Measurements from ENCODE around the gene NEMF.
A peak's percentile ranks its signal among the peaks of the same experiment; 100 is the strongest.

NEMF gene

DNA sequence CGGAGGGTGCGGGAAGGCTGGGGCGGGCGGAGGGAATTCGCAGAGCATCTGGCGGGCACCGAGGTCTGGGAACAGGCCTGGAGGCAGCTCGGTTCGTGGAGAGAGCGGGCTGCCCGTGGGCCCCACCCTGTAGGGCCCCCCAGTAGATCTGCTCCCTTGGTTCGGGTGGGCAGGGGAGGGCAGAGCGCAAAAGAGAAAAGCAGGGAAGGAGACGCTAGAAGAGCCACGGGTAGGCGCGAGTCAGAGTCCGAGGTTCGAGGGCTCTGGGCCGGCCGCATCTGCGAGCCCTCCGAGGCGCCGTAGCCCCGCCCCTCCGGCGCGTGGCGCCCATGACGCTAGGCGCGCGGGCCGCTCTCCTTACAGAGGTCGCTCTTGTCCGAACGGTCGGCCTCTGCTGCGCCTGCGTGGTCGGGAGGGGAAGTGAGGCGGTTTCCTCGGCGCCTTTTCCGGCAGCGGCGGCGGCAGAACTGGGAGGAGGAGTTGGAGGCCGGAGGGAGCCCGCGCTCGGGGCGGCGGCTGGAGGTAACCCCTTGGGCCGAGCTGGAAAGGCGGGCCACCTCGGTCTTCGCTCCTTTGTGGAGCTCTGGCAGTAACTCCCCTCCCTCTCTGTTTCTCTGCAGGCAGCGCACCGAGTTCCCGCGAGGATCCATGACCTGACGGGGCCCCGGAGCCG lies 40.2 kb upstream of the NEMF start, which contains the start of gene ARF6 (continued):
- TF ChIP-seq, protein P1, sequence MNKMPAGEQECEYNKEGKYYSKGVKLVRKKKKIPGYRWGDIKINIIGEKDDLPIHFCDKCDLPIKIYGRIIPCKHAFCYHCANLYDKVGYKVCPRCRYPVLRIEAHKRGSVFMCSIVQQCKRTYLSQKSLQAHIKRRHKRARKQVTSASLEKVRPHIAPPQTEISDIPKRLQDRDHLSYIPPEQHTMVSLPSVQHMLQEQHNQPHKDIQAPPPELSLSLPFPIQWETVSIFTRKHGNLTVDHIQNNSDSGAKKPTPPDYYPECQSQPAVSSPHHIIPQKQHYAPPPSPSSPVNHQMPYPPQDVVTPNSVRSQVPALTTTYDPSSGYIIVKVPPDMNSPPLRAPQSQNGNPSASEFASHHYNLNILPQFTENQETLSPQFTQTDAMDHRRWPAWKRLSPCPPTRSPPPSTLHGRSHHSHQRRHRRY (tag by site-specific recombination; IDR thresholded peaks at IDR 0.05) = peak; percentile 81; the same call in 1 of the 2 replicates
- TF ChIP-seq, protein P2, sequence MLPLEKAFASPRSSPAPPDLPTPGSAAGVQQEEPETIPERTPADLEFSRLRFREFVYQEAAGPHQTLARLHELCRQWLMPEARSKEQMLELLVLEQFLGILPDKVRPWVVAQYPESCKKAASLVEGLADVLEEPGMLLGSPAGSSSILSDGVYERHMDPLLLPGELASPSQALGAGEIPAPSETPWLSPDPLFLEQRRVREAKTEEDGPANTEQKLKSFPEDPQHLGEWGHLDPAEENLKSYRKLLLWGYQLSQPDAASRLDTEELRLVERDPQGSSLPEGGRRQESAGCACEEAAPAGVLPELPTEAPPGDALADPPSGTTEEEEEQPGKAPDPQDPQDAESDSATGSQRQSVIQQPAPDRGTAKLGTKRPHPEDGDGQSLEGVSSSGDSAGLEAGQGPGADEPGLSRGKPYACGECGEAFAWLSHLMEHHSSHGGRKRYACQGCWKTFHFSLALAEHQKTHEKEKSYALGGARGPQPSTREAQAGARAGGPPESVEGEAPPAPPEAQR (tag by site-specific recombination; IDR thresholded peaks at IDR 0.05) = no peak
- peak; percentile 77; the same call in 1 of the 2 replicates for TF ChIP-seq ZNF501 (tag by site-specific recombination; IDR thresholded peaks at IDR 0.05)
- peak; percentile 87 for TF ChIP-seq ZBTB17 (tag by site-specific recombination; IDR thresholded peaks at IDR 0.05)
- TF ChIP-seq ZNF530 (tag by site-specific recombination; IDR thresholded peaks at IDR 0.05; ENCODE audit: low read depth) = no peak
- TF ChIP-seq SETDB1 (IDR thresholded peaks at IDR 0.05; ENCODE audit: insufficient read length, low read length) = no peak
- TF ChIP-seq ZNF354C (tag by site-specific recombination; IDR thresholded peaks at IDR 0.05; ENCODE audit: borderline replicate concordance, low read depth) = no peak
- no peak for TF ChIP-seq ZNF585B (tag by site-specific recombination; IDR thresholded peaks at IDR 0.05)
- peak; percentile 70 for TF ChIP-seq ZEB2 (tag by site-specific recombination; IDR thresholded peaks at IDR 0.05)
- TF ChIP-seq ZNF350 (tag by site-specific recombination; IDR thresholded peaks at IDR 0.05) = no peak
- no peak for TF ChIP-seq ZNF239 (tag by site-specific recombination; IDR thresholded peaks at IDR 0.05)
- TF ChIP-seq ZSCAN23 (tag by site-specific recombination; IDR thresholded peaks at IDR 0.05) = peak; percentile 79
- no peak for TF ChIP-seq ZNF19 (tag by site-specific recombination; IDR thresholded peaks at IDR 0.05; ENCODE audit: low read depth)
- TF ChIP-seq ZNF211 (tag by site-specific recombination; IDR thresholded peaks at IDR 0.05; ENCODE audit: low read depth) = no peak
- TF ChIP-seq, protein P3, sequence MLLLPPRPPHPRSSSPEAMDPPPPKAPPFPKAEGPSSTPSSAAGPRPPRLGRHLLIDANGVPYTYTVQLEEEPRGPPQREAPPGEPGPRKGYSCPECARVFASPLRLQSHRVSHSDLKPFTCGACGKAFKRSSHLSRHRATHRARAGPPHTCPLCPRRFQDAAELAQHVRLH (tag by site-specific recombination; IDR thresholded peaks at IDR 0.05) = no peak; the same call in 1 of the 2 replicates
- no peak for TF ChIP-seq RBAK (tag by site-specific recombination; IDR thresholded peaks at IDR 0.05)
- TF ChIP-seq, protein P4, sequence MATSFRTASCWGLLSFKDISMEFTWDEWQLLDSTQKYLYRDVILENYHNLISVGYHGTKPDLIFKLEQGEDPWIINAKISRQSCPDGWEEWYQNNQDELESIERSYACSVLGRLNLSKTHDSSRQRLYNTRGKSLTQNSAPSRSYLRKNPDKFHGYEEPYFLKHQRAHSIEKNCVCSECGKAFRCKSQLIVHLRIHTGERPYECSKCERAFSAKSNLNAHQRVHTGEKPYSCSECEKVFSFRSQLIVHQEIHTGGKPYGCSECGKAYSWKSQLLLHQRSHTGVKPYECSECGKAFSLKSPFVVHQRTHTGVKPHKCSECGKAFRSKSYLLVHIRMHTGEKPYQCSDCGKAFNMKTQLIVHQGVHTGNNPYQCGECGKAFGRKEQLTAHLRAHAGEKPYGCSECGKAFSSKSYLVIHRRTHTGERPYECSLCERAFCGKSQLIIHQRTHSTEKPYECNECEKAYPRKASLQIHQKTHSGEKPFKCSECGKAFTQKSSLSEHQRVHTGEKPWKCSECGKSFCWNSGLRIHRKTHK (tag by site-specific recombination; IDR thresholded peaks at IDR 0.05) = no peak
- no peak for TF ChIP-seq YY2 (tag by site-specific recombination; IDR thresholded peaks at IDR 0.05)
- no peak for TF ChIP-seq ZNF292 (tag by site-specific recombination; IDR thresholded peaks at IDR 0.05; ENCODE audit: borderline replicate concordance, low read depth)
- TF ChIP-seq ZNF529 (tag by site-specific recombination; IDR thresholded peaks at IDR 0.05; ENCODE audit: insufficient replicate concordance) = no peak
- TF ChIP-seq HOXC10 (CRISPR knock-in tag; IDR thresholded peaks at IDR 0.05) = no peak
- TF ChIP-seq SCRT2 (tag by site-specific recombination; IDR thresholded peaks at IDR 0.05) = no peak
- TF ChIP-seq, protein P5, sequence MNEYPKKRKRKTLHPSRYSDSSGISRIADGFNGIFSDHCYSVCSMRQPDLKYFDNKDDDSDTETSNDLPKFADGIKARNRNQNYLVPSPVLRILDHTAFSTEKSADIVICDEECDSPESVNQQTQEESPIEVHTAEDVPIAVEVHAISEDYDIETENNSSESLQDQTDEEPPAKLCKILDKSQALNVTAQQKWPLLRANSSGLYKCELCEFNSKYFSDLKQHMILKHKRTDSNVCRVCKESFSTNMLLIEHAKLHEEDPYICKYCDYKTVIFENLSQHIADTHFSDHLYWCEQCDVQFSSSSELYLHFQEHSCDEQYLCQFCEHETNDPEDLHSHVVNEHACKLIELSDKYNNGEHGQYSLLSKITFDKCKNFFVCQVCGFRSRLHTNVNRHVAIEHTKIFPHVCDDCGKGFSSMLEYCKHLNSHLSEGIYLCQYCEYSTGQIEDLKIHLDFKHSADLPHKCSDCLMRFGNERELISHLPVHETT (tag by site-specific recombination; IDR thresholded peaks at IDR 0.05) = peak; percentile 31; the same call in 1 of the 2 replicates
- TF ChIP-seq, protein P6, sequence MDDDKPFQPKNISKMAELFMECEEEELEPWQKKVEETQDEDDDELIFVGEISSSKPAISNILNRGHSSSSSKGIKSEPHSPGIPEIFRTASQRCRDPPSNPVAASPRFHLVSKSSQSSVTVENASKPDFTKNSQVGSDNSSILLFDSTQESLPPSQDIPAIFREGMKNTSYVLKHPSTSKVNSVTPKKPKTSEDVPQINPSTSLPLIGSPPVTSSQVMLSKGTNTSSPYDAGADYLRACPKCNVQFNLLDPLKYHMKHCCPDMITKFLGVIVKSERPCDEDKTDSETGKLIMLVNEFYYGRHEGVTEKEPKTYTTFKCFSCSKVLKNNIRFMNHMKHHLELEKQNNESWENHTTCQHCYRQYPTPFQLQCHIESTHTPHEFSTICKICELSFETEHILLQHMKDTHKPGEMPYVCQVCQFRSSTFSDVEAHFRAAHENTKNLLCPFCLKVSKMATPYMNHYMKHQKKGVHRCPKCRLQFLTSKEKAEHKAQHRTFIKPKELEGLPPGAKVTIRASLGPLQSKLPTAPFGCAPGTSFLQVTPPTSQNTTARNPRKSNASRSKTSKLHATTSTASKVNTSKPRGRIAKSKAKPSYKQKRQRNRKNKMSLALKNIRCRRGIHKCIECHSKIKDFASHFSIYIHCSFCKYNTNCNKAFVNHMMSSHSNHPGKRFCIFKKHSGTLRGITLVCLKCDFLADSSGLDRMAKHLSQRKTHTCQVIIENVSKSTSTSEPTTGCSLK (tag by site-specific recombination; IDR thresholded peaks at IDR 0.05) = no peak
- TF ChIP-seq ZNF202 (tag by site-specific recombination; IDR thresholded peaks at IDR 0.05; ENCODE audit: borderline replicate concordance) = no peak
- no peak for TF ChIP-seq ZNF596 (tag by site-specific recombination; IDR thresholded peaks at IDR 0.05)
- TF ChIP-seq, protein P7, sequence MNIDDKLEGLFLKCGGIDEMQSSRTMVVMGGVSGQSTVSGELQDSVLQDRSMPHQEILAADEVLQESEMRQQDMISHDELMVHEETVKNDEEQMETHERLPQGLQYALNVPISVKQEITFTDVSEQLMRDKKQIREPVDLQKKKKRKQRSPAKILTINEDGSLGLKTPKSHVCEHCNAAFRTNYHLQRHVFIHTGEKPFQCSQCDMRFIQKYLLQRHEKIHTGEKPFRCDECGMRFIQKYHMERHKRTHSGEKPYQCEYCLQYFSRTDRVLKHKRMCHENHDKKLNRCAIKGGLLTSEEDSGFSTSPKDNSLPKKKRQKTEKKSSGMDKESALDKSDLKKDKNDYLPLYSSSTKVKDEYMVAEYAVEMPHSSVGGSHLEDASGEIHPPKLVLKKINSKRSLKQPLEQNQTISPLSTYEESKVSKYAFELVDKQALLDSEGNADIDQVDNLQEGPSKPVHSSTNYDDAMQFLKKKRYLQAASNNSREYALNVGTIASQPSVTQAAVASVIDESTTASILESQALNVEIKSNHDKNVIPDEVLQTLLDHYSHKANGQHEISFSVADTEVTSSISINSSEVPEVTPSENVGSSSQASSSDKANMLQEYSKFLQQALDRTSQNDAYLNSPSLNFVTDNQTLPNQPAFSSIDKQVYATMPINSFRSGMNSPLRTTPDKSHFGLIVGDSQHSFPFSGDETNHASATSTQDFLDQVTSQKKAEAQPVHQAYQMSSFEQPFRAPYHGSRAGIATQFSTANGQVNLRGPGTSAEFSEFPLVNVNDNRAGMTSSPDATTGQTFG (tag by site-specific recombination; IDR thresholded peaks at IDR 0.05; ENCODE audit: borderline replicate concordance) = no peak
- 0 out of 2 replicates have a peak, but pooled peaks have one; percentile 83 for TF ChIP-seq GLI4 (tag by site-specific recombination; IDR thresholded peaks at IDR 0.05)
- TF ChIP-seq ZNF221 (tag by site-specific recombination; IDR thresholded peaks at IDR 0.05; ENCODE audit: borderline replicate concordance) = no peak

Data from HEK293 (cell line).